Adrenal gland (tissue), 12 donors: ENCODE results near the gene HIVEP1. TPM values are rescaled to one million over a fixed set of nuclear protein-coding genes. Genes with fewer than 3 reads are reported as not detected.

Experiments
- DNase-seq, 7 donors: peaks; one replicate each; pipeline ENCODE4 v3.0.0-alpha.2; 2019 to 2020
- H3K27ac ChIP-seq, 5 donors: fragments of 200-600 bp; sonication (generic) in 4 of 5; 1 replicate in 3 of 5; 2 replicates in 2 of 5; pipeline versions ENCODE4 v1.5.1 to v1.8.0; 2016 to 2020; ENCODE audit warnings: mild to moderate bottlenecking in 1 of 5
- H3K27me3 ChIP-seq: fragments of 200-600 bp; 2 replicates; pipeline ENCODE4 v1.8.0; 2021
- H3K36me3 ChIP-seq, 2 donors: fragments of 200-600 bp; replicated peaks in 1 of 2; 1 replicate in 1 of 2; 2 replicates in 1 of 2; pipeline versions ENCODE4 v1.5.1 to v1.8.0; 2018 to 2022
- H3K4me1 ChIP-seq, 2 donors: fragments of 200-600 bp; replicated peaks in 1 of 2; 1 replicate in 1 of 2; 2 replicates in 1 of 2; pipeline versions ENCODE4 v1.5.1 to v1.8.0; 2018 to 2021
- H3K4me3 ChIP-seq, 4 donors: fragments of 200-600 bp; sonication (generic) in 3 of 4; one replicate each; pipeline ENCODE4 v1.5.1; 2016 to 2018
- H3K9me3 ChIP-seq, 3 donors: fragments of 200-600 bp; sonication (generic) in 1 of 3; replicated peaks in 1 of 3; 1 replicate in 2 of 3; 2 replicates in 1 of 3; pipeline versions ENCODE4 v1.5.1 to v1.8.0; 2016 to 2021
- POLR2A ChIP-seq, 2 donors: fragments of 450-650 bp; IDR thresholded peaks; one replicate each; pipeline ENCODE4 v1.6.1; 2017; ENCODE audit warnings: antibody characterized with exemption in 2 of 2, mild to moderate bottlenecking in 2 of 2, moderate library complexity in 1 of 2
- WGBS, 4 donors: extraction: QIAGEN DNeasy Blood & Tissue Kit in 2 of 4; methylation state at CpG; one replicate each; pipeline versions ENCODE4 v1.1.5 to v1.1.7; 2013 to 2017; 5-methylcytosine and 5-hydroxymethylcytosine counted together
- intact Hi-C, 2 donors: fragments of 100-400 bp; cut with DNase I; formaldehyde crosslinking; loops; one replicate each; pipeline versions ENCODE4 v1.14.1 to v1.15.0; 2022 to 2023
- polyA plus RNA-seq, 3 donors: library from polyadenylated mRNA; stranded (reverse); fragments of 200-250 nt in 2 of 3; fragments of 350-450 nt in 1 of 3; fragmentation: Illumina TruSeq in 1 of 3; extraction: RNeasy Lipid Tissue Mini Kit (QIAGEN cat#74804) in 1 of 3; gene quantifications; one replicate each; pipeline ENCODE4 v1.2.3, GENCODE V29; 2013 to 2014
- total RNA-seq, 9 donors: library from RNA; depleted of rRNA in 4 of 9; stranded (reverse); fragments of >200 nt in 4 of 9; fragments of 120-200 nt in 1 of 9; fragmentation: NEBNext Ultra II Directional in 1 of 9; extraction: Animal tissue kit (Norgen Biotek cat#: 25700) in 1 of 9; gene quantifications; one replicate each; pipeline versions ENCODE4 v1.1.0 to v1.2.4, GENCODE V29; 2013 to 2023
- TF ChIP-seq, protein P1 (sequence below), 6 experiments: fragments of 450-650 bp in 4 of 6; fragments of 200-600 bp in 2 of 6; sonication (generic) in 1 of 6; IDR thresholded peaks; 1 replicate in 5 of 6; 2 replicates in 1 of 6; pipeline versions ENCODE4 v1.5.1 to v1.8.0; 2016 to 2021; ENCODE audit warnings: antibody characterized with exemption in 6 of 6, mild to moderate bottlenecking in 2 of 6, moderate library complexity in 1 of 6
- donor health status: healthy with polysubstance abuse.
- donor health status: Bipolar disorder and iron deficiency.
- donor health status: DM: yes; HTN: yes; CAD: no.
- donor health status: DM: no; HTN: no; CAD: no.
- donor health status: DM: no; HTN: no; CAD: no.
- donor health status: DM: yes; HTN: yes; CAD: no.

HIVEP1 gene
- total and polyA plus RNA-seq, 12 donors: 3.6 to 22.3 (median 11.9) TPM

DNA sequence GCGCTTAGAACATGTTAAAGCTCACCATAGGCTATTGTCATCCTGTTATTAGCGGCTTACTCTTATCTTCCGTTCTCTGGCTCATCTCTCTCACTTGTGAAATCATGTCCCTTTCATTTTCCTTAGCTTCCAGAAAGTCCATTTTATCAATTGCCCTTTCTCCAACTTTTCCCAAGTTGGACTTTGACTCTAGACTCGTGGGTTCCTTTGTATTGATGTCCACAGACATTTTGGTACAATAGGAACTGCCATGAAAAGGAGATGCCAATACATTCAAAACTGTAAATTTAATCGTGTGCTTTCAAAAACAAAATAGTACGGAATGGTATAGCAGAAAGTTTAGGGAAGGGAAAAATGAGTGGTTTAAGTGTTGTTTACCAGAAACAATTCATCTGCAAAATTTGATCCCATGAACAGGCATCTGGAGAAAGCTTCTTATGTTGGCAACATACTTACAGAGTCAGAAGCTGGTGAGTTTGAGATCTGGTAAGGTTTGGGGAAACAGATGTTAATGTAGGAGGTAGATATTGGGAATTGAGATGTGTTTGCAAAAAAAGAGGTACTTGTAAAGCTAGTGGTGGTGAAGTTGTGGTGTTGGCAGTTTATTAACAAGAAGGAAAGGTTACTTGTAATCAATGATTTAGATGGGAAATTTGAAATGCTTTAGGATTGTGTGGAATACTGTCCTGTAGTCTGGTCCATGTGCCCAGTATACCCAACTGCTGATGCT lies 10.2 kb upstream of the HIVEP1 start:
- Histone ChIP-seq H3K9me3 (no peaks in the 10 kb centered on the region), H3K4me1 (peaks cover 7 to 9% of the 10 kb centered on the region in 2 donors), H3K36me3 (no peaks in the 10 kb centered on the region), H3K27ac (no peak overlapping the region), H3K4me3 (no peak overlapping the region), H3K27me3 (no peaks in the 10 kb centered on the region)
- TF ChIP-seq POLR2A (IDR thresholded peaks at IDR 0.05): no peak
- TF ChIP-seq, protein P1, sequence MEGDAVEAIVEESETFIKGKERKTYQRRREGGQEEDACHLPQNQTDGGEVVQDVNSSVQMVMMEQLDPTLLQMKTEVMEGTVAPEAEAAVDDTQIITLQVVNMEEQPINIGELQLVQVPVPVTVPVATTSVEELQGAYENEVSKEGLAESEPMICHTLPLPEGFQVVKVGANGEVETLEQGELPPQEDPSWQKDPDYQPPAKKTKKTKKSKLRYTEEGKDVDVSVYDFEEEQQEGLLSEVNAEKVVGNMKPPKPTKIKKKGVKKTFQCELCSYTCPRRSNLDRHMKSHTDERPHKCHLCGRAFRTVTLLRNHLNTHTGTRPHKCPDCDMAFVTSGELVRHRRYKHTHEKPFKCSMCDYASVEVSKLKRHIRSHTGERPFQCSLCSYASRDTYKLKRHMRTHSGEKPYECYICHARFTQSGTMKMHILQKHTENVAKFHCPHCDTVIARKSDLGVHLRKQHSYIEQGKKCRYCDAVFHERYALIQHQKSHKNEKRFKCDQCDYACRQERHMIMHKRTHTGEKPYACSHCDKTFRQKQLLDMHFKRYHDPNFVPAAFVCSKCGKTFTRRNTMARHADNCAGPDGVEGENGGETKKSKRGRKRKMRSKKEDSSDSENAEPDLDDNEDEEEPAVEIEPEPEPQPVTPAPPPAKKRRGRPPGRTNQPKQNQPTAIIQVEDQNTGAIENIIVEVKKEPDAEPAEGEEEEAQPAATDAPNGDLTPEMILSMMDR (IDR thresholded peaks at IDR 0.05): no peak
- intact Hi-C loops: no loop called here
- DNase-seq: no peak
- 80 to 85% (median 82%) methylated on average over 6 of the region's 6 CpGs for WGBS, 4 donors

DNA sequence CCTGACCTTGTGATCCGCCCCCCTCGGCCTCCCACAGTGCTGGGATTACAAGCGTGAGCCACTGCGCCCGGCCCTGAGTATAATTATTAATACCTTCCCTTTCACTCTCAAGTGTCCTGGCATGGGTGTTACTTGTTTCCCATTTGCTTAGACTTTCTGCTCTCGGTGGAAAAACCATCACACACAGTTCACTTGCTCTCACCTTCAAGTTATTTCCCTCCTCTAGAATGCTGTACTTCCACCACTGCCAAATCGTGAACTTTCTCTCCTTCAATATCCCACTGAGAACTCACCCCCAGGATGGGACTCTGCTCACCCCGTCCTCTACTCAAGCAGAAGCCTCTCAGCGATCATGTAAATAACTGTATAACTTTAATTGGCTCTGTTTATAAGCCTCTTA lies 4.6 kb upstream of the HIVEP1 start:
- intact Hi-C loops: no loop called here
- DNase-seq: no peak
- Histone ChIP-seq H3K27me3 (no peaks in the 10 kb centered on the region), H3K36me3 (no peaks in the 10 kb centered on the region), H3K27ac (peak overlapping the region in 1 of 5 donors; percentile 95), H3K4me1 (peaks cover 12 to 20% of the 10 kb centered on the region in 2 donors), H3K4me3 (no peak overlapping the region), H3K9me3 (no peaks in the 10 kb centered on the region)
- WGBS, 4 donors: 77 to 87% (median 80%) methylated on average over 9 of the region's 9 CpGs
- TF ChIP-seq, protein P1 (IDR thresholded peaks at IDR 0.05): no peak
- no peak for TF ChIP-seq POLR2A (IDR thresholded peaks at IDR 0.05)

DNA sequence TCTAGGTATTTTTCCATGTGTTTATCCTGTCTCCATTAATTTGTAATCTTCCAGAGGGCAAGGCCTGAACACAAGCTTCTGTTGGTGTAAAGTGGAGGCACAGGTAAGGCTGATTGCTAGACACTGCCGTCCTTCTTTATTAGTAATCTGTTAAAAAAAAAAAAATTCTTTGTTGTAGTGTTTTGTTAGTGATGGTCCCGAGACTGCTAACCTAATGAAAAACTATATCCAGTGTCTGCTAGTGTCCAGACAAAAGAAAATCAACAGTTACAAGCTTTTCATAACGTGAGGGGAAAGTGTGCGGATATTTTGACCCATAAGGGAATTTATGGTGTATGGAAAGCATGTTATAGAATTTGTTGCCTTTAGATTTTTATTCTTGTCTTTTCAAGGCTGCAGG lies 4.2 kb upstream of the HIVEP1 start:
- intact Hi-C loops: no loop called here

DNA sequence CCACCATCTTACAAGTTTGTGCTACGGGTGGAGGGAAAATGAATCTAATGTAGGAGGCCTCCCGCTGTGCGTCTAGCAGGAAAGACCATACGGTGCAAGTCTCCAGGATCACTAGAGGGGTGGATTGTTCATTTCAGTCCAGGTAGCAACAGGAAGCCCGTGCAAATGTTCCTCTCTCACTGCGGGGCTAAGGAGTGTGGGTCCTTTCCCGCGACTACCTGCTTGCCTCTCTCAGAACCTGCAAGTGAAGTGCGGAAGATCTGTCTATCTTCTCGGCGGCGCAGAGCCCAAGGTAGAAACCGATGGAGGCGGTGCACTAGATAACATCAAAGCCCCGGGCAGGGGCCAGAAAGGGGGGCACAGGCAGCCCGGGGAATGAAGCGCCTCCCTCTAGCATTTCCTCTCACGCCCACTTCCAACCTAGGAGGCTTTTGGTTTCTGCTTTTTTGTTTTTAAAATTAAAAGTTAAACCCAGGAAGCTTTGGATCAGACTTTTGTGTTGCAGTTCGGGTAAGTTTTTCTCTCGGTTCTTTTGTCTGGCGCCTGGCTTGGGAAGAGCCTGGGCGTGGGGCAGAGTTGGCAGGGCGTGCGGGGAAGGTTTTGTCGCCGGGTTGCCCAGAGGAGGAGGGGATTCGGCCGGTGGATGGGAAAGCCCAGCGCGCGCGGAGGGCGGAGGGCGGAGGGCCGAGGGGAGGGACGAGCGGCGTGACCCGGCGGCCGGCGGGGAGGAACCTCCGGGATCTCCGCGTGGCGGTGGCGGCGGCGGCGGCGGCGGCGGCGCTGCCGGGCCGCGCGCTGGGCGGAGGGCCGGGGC lies 3.5 kb upstream of the HIVEP1 start:
- Histone ChIP-seq H3K9me3 (no peaks in the 10 kb centered on the region), H3K27me3 (no peaks in the 10 kb centered on the region), H3K27ac (peak overlapping the region; percentile 79 to 96 (median 92)), H3K4me3 (peak overlapping the region; percentile 3 to 72 (median 40)), H3K4me1 (peaks cover 16 to 23% of the 10 kb centered on the region in 2 donors), H3K36me3 (no peaks in the 10 kb centered on the region)
- WGBS, 4 donors: 0 to 1% (median 0%) methylated on average over 18 to 60 of the region's 60 CpGs
- TF ChIP-seq, protein P1 (IDR thresholded peaks at IDR 0.05): no peak
- peak in 1 of 2 donors; percentile 52 for TF ChIP-seq POLR2A (IDR thresholded peaks at IDR 0.05)
- peak; percentile 78 to 87 (median 84) for DNase-seq
- intact Hi-C loops: no loop called here

More for the DNA sequence above, 4.2 kb upstream of the HIVEP1 start:
- H3K27ac ChIP-seq: peak overlapping the region; percentile 79 to 96 (median 92)
- TF ChIP-seq, protein P1 (IDR thresholded peaks at IDR 0.05): no peak
- TF ChIP-seq POLR2A (IDR thresholded peaks at IDR 0.05): no peak
- peaks cover 12 to 20% of the 10 kb centered on the region in 2 donors for H3K4me1 ChIP-seq
- 34 to 47% (median 44%) methylated on average over 4 of the region's 4 CpGs for WGBS, 4 donors
- no peaks in the 10 kb centered on the region for H3K36me3 ChIP-seq
- H3K4me3 ChIP-seq: peak overlapping the region in 2 of 4 donors; percentile 35 to 72
- no peaks in the 10 kb centered on the region for H3K9me3 ChIP-seq
- H3K27me3 ChIP-seq: no peaks in the 10 kb centered on the region
- DNase-seq: no peak
